Measurements from ENCODE around the gene GRAMD1B.

Gene GRAMD1B

DNA sequence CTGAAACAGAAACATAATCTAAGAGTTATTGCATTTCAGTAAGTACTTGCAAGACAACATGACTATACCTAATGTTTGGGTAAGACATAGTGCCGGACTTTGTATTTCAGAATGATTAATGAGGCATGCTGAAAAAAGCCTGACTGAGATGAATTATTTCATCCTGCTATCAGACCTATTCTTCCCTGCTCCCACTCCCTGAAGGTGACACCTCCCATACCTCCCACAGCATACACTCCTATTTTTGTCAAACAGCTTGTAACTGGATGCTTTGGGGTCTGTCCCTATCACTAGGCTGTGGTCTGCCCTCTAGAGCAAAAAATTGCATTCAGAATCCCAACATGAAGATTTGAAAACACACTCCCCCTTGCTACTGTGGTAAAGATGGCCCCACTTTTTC is 235.2 kb downstream of the GRAMD1B start:
- TF ChIP-seq, protein P1, sequence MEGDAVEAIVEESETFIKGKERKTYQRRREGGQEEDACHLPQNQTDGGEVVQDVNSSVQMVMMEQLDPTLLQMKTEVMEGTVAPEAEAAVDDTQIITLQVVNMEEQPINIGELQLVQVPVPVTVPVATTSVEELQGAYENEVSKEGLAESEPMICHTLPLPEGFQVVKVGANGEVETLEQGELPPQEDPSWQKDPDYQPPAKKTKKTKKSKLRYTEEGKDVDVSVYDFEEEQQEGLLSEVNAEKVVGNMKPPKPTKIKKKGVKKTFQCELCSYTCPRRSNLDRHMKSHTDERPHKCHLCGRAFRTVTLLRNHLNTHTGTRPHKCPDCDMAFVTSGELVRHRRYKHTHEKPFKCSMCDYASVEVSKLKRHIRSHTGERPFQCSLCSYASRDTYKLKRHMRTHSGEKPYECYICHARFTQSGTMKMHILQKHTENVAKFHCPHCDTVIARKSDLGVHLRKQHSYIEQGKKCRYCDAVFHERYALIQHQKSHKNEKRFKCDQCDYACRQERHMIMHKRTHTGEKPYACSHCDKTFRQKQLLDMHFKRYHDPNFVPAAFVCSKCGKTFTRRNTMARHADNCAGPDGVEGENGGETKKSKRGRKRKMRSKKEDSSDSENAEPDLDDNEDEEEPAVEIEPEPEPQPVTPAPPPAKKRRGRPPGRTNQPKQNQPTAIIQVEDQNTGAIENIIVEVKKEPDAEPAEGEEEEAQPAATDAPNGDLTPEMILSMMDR (IDR thresholded peaks at IDR 0.05; ENCODE audit: low read depth, low read length): no peak
- TF ChIP-seq POLR2A (IDR thresholded peaks at IDR 0.05; ENCODE audit: extremely low read depth, insufficient read length): no peak
- no peak for DNase-seq (ENCODE audit: low read depth)
- no peak overlapping the region for H3K4me3 ChIP-seq (ENCODE audit: low read depth, low read length)

DNA sequence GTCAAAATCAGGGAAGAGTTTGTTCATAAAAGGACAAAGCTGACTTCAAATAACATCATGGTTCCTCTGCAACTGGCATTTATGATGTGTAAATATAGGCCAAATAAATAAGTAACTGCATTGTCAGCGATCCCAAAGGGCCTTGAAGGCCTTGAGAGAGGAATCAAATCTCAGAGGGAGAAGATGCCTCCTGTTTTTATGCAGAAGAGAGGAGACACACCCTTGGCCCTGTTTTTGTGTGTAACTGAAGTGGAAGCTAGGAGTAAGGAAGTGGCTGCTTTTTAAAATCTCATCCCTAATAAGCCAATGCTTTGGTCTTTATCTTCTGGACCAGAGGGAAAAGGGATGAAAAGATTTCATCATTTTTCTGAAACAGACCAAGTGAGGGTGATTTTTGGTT is 240.0 kb downstream of the GRAMD1B start:
- no peak overlapping the region for H3K4me3 ChIP-seq (ENCODE audit: low read depth, low read length)
- no peak for DNase-seq (ENCODE audit: low read depth)

DNA sequence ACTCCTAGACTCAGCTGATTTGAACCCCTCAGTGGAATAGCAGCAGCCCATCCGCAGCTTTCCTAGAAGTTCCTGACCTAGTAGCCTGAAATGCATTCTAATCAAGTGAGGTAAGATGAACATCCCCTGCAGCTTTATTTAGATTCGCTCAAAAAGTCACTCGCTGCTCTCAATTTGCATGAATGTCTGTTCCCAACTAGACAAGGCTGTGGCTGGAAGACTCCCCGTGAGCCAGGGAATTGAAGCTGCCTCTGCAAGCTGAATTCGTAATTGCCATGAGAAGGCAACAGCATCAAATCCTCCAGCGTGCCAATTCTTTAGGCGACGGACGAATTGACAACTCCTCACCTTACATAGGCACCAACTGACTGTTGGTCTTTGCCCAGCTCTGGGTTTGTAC is 241.5 kb downstream of the GRAMD1B start:
- TF ChIP-seq POLR2A (IDR thresholded peaks at IDR 0.05; ENCODE audit: extremely low read depth, insufficient read length) (no peak), MAX (IDR thresholded peaks at IDR 0.05; ENCODE audit: low read depth, low read length) (no peak), MYC (IDR thresholded peaks at IDR 0.05; ENCODE audit: low read depth, low read length) (no peak)
- TF ChIP-seq, protein P1 (IDR thresholded peaks at IDR 0.05; ENCODE audit: low read depth, low read length): no peak
- no peak overlapping the region for H3K4me3 ChIP-seq (ENCODE audit: low read depth, low read length)
- no peak for DNase-seq (ENCODE audit: low read depth)

More for the DNA sequence above, 240.0 kb downstream of the GRAMD1B start:
- no peak for TF ChIP-seq POLR2A (IDR thresholded peaks at IDR 0.05; ENCODE audit: extremely low read depth, insufficient read length)
- no peak for TF ChIP-seq MAX (IDR thresholded peaks at IDR 0.05; ENCODE audit: low read depth, low read length)
- no peak for TF ChIP-seq MYC (IDR thresholded peaks at IDR 0.05; ENCODE audit: low read depth, low read length)
- TF ChIP-seq, protein P1 (IDR thresholded peaks at IDR 0.05; ENCODE audit: low read depth, low read length): no peak

- DNase-seq (ENCODE audit: low read depth): no peak
- TF ChIP-seq MYC (IDR thresholded peaks at IDR 0.05; ENCODE audit: low read depth, low read length): no peak
- TF ChIP-seq POLR2A (IDR thresholded peaks at IDR 0.05; ENCODE audit: extremely low read depth, insufficient read length): no peak
- no peak for TF ChIP-seq MAX (IDR thresholded peaks at IDR 0.05; ENCODE audit: low read depth, low read length)
- TF ChIP-seq, protein P1 (IDR thresholded peaks at IDR 0.05; ENCODE audit: low read depth, low read length): no peak
- no peak overlapping the region for H3K4me3 ChIP-seq (ENCODE audit: low read depth, low read length)
Observed at GRCh38 chr11:123672568-123672967, 242.5 kb downstream of the GRAMD1B start.

DNA sequence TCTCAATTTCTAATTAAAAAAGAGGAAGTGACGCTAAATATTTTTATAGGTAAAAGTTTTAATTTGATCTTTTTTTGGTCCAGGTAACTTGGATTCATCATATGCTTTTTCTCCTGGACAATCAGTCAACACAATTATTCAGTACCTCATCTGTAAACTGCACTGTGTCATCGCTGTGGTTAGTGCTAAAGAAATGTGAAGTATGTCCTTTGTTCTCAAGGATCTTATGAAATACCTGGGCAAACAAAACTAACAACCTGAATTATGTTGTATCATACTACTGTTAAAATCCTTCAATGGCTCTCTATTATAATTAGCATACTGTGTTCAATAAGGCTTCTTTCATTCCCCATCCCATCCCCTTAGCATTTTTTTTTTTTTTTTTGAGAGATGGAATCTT is 244.2 kb downstream of the GRAMD1B start:
- DNase-seq (ENCODE audit: low read depth): no peak
- TF ChIP-seq, protein P1 (IDR thresholded peaks at IDR 0.05; ENCODE audit: low read depth, low read length): no peak
- TF ChIP-seq POLR2A (IDR thresholded peaks at IDR 0.05; ENCODE audit: extremely low read depth, insufficient read length) (no peak), MYC (IDR thresholded peaks at IDR 0.05; ENCODE audit: low read depth, low read length) (no peak), MAX (IDR thresholded peaks at IDR 0.05; ENCODE audit: low read depth, low read length) (no peak)
- no peak overlapping the region for H3K4me3 ChIP-seq (ENCODE audit: low read depth, low read length)
